ENCODE measurements around the gene MEX3B.

The MEX3B gene

DNA sequence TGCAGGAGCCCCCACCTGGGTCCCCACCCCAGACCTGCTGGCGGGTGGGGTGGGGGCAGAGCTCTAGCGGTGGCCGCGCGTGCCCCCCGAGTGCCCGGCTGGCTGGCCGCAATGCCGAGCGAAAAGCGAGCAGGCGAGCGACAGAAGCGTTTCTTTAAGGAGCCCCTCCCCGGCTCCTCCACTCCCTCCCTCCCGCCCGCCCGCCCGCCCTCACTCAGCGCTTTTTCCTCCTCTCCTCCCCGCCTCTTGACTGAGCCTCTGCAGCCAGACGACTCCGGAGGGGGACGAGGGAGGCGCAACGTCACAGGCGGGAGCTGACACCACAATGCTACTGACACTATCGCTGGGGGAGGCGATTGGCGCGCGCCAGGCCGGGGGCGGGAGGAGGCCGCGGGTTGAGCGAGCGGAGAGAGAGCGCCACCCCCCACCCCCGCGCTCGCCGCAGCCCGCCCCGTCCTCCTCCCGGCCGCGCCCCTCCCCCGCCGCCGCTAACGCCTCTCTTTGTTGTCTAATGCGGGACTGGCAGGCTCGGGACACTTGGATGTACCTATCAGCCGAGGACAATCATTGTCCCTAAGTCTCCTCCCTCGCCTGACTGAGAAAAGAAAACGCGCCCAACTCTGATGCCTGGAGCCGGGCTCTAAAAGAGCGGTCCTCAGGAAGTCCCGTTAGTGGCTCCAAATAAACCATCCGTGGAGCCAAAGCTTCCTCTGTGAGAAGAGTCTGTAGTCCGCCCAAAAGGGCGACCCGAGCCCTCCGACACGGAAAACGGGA, at the start of gene MEX3B:
TSS of gene MEX3B (minus strand) at position 127 of the 774 bp plus-strand sequence. CDS start 313 bp downstream, outside the sequence.
- peak; percentile 96 for DNase-seq (ENCODE audit: low spot score)

DNA sequence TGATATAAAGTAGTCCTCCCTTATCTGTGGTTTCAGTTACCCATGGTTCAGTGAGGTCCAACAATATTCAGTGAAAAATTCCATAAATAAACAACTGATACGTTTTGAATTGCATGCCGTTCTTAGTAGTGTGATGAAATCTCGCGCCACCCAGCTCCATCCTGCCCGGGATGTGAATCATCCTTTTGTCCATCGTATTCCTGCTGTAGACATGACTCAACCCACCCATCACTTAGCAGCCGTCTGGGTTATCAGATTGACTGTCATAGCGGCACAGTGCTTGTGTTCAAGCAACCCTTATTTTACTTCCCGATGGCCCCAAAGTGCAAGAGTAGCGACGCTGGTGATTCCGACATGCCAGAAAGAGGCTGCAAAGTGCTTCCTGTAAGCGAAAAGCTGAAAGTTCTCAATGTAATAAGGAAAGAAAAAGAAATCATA, 48.0 kb upstream of the MEX3B start:
- peak; percentile 32 for DNase-seq (ENCODE audit: low spot score)

DNA sequence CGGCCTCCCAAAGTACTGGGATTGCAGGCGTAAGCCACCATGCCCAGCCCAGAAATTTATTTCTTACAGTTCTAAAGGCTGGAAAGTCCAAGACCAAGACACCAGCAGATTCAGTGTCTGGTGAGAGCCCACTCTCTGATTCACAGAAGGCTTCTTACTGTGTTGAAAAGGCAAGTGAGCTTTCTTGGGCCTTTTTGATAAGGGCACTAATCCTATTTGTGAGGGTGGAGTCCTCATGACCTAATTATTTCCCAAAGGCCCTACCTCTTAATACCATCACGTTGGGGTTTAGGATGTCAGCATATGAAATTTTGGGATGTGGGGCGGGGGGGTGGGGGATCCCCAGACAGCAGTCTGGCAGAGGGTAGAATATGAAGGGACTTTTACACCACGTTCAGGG, 47.5 kb upstream of the MEX3B start:
- DNase-seq (ENCODE audit: low spot score) = no peak

DNA sequence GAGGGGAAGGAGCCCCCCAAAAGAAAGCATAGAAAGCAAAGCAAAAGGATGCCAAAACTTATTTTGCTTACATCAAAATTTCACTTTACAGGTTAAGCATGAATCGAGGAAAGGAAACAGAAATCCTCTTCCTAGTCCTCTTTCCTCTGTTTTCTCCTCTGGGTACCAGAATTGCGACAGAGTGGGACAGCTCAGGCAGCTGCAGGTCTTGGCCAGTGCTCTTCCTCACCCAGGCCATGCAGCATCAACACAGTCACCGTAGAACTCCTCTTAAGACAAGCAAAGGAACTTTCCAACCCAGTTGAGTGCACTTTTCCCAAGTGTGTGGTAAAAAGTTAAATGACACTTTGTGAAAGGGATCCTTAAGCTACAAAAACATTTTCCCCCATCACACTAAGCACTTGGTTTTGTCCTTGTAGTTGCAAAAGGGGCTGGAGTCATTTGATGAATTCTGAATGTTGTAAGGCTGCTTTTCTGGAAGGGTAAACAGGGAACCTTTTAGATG, 45.9 kb upstream of the MEX3B start:
- no peak for DNase-seq (ENCODE audit: low spot score)

DNA sequence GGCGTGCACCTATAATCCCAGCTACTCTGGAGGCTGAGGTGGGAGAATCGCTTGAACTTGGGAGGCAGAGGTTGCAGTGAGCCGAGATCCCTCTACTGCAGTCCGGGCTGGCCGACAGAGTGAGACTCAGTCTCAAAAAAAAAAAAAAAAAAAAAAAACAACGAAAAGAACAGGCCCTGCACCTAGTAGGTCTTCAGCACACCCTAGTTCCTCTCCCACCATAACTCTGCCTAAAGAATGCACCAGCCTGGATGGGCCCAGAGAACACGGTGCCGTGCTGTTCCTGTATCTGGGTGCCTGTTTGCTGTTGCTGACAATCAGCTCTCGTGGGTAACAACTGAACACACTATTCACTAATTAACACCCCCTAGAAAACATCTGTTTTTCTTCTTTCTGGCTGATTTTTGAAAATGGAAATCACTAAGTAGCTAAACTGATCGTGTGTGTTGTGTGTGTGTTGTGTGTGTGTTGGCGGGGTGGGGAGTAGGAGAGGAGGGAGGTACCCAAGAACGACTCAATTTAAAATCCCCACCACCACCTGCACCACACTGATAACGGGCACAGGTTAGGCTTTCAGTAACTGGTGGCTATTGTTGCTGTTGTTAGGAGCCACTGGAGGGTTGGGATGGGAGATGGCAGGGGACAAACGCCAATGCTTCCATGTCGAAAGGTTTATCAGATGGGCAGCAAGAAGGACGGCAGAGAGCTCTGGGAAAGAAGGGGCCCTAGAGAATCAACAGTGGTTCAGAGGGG, 40.6 kb upstream of the MEX3B start:
- DNase-seq (ENCODE audit: low spot score) = no peak

DNA sequence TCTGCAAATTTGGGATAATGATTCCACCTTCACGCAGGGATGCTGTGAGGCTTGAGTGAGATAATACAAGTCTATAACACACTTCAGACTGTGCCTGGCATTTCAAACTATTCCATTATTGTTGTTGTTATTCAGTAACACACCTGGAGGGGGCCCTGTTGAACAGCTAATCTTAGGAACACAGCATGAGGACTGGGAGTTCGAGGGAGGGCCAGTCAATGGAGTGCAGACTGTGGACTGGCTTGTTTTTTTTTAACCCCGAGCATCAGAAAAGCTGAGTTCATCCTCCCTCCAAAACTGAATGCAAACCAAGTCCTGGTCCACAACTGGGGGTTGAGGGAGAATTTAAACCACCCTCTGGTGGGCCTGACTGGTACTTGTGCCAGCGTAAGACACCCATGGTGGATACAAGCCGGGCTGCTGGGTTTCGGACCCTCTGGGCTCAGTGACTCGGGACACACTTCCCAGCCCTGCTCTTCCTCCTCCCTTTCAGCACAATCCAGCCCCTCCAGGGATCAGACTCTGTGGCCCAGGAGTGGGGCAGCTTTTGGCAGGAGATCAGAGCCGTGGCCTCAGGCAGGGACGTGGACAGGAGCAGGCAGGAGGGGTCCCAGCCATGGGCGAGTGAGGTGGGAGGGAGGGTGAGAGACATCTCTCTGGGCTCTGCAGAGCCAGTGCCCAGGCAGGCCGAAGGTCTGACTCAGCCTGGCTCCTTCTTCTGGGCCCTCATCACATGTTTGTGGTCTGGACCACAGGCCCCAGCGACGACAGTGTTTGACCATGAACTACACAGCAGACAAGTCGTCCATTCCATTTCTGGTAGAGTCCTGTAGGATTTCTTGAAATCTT, 36.3 kb upstream of the MEX3B start:
- peak; percentile 95 for DNase-seq (ENCODE audit: low spot score)

DNA sequence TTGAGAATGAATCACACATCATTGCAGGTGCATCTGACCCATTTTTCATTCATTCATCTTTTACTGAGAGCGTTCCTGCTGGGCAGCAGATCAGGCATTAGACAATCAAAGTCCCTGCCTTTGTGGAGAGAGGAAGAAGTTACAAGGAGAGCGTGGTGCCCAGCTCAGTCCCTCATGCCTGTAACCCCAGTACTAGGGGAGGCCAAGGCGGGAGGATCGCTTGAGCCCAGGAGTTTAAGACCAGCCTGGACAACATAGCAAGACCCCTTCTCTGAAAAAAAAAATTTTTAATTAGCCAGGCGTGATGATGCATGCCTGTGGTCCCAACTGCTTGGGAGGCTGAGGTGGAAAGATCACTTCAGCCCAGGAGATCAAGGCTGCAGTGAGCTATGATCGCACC, 35.0 kb upstream of the MEX3B start:
- DNase-seq (ENCODE audit: low spot score) = no peak

DNA sequence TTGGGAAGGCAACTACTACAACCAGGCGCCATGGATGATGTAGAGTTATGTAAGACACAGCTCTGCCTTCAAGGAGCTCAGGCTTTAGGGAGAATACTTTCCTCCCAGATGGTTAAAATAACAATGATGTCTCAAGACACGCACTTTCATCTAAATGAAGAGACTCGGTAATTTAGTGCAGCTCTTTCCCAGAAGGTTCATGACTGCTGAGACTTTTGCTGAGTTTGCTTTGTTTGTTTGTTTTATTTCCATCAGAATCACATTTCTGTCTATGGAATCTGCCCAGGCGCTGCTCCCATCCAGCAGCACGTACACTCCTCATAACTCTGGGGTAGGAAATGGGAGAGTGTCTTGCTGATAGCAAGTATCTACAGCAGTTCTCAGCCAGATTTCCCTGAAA, 33.9 kb upstream of the MEX3B start:
- DNase-seq (ENCODE audit: low spot score) = no peak

DNA sequence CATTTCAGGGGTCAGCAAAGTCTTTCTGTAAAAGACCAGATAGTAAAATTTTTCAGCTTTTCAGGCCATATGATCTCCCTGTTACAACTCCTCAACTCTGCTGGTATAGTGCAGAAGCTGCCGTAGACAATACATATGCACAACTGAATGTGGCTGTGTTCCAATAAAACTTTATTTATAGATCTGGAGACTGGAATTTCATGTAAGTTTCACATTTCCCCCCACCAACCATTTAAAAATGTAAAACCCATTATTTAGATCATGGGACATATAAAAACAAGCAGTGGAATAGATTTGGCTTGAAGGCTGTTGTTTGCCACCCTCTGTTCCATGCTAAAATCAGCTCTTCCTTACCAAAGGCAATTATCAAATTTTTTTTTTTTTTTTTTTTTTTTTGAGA, 28.8 kb upstream of the MEX3B start:
- DNase-seq (ENCODE audit: low spot score) = no peak

DNA sequence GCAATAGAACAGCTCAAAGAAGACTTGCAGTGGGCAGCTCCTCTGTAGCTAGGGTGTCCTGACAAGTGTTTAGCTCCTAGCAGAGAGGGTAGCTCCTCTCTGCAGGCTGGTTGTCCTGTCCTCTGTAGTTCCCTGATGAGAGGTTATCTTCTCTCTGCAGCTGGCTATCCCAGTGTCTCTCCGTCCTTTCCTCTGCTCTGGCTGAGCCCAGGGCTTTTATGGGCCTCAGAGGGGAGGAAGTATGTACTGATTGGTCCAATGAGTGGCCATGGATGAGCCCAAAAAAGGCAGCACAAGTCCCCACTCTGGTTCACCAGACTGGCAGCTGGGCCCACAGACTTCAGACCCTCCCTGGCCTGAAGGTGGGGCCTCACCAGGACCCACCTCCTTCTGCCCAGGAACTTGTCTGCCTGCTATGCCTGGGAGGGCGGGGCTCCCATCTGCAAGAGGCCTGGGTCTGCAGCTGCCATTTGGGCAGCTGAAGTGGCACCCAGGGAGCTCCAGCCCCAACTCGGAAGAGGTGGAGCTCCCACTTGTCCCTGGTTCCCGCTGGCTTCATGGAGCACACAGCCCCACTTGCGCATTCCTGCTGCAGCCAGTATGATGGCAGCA, 27.2 kb upstream of the MEX3B start:
- no peak for DNase-seq (ENCODE audit: low spot score)

DNA sequence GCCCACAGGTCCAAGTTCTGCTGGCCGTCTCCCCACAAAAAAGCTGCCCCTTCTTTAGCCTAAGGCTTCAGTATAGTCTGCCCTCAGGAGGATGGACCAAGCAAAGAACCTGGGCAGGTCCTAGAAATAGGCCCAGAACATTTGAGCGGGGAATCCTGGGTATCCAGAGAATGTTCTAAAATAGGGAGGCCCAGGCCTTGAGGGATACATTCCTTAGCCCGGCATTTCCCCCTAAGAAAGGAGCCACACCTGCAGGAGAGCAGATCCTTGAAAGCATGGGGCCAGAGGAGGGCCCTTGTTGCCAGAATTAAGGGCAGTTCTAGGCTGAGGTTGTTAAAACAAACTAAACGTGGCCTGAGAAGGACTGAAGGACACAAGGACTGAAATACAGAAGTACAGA, 20.6 kb upstream of the MEX3B start:
- DNase-seq (ENCODE audit: low spot score) = no peak

DNA sequence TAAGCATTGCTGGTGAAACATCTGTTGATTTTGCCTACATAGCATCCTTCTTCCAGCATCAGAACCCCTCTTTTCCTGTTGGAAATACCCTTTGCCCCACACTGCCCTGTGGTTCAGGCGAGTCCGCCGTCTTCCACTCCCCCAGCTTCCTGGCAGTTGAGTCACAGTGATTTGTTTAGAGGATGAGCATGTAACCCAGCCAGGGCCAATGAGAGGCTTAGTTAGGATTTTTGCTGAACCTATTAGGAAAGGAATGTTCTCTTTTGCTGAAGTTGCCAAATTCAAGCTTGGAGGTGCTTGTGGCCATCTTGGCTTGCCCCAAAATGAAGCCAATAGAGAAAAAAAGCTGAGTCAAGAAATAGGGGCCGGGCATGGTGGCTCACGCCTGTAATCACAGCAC, 19.0 kb upstream of the MEX3B start:
- DNase-seq (ENCODE audit: low spot score) = no peak

DNA sequence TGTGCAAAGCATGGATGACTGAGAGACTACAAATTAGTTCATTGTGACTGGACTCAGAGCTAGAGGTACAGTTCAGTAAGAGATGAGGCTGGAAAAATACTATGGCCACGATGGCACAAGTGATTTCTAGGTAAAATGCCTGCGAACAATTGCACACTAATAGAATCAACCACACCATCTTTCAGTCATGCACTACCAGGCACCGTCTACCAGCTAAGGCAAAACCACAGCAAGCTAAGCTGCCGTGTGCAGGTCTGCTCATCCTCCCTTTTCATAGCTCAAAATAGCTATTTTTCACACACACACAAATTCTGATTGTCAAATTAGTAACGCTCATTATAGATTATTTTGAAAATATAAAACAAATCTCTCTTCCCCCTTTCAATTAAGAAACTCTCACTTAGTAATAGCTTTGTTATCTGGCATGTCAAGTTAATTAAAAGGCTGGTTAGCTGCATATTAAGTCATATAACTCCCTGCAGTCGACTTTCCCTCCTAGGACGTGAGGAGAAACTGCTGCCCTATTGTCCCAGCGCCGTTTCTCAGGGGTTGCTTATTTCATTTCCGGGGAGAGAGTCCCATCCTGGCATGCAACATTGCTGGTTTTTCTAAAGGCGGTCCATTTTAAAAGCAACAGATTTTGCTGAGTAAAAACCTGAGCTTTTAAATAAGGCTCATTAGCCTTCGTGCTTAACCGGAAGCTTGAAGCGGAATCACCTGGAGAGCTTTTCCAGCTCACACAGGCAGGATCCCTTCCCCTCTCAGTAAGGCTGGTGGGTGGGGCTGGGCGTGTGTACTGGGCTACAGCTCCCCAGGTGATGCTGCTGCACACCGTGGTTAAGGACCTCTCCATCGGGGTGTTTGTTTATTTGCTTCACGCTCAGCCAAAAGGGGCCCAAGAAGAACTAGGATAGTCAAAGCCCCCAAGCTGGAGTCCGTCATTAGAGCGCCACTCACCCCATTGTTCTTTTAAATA, 16.9 kb upstream of the MEX3B start:
- no peak for DNase-seq (ENCODE audit: low spot score)

DNA sequence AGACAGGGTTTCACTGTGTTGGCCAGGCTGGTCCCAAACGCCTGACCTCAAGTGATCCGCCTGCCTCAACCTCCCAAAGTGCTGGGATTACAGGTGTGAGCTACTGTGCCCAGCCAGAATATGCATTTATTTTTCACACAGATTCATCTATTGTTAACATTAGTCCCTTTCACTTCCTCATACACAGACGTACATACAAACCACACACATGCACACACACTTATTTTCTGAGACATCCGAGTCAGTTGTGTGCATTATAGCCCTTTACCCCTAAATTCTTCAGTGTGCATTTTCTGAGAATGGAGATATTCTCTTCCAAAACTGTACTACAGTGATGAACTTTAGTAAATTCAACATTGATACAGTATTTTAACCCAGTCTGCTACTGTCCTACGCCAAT, 15.0 kb upstream of the MEX3B start:
- DNase-seq (ENCODE audit: low spot score) = no peak

DNA sequence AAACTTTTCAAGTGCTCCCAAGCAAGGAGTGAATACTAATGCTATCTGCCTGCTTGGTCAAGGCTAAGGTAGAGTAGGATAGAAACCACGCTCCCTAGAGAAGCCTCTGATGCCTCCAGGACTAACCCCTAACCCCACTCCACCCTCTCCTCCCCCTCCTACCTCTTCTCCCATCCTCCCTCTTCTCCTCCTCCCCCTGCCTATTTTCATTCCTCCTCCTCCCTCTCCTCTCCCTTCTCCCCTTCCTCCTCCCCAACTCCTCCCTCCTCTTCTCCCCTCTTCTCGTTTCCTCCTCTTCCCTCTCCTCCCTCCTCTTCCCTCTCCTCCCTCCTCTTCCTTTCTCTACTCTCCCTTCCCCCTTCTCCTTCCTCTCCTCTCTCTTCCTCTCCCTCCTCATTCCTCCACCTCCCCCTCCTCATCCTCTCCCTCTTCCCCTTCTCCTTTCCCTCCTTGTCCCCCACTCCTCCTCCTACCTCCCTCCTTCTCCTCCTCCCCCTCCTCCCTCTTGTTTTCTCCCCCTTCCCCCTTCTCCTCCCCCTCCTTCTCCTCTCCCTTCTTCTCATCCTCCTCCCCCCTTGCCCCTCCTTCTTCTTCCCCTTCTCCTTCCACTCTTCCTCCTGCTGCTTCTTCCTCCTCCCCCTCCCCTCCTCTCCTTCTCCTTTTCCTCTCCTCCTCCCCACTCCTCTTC, 12.8 kb upstream of the MEX3B start:
- DNase-seq (ENCODE audit: low spot score) = no peak

DNA sequence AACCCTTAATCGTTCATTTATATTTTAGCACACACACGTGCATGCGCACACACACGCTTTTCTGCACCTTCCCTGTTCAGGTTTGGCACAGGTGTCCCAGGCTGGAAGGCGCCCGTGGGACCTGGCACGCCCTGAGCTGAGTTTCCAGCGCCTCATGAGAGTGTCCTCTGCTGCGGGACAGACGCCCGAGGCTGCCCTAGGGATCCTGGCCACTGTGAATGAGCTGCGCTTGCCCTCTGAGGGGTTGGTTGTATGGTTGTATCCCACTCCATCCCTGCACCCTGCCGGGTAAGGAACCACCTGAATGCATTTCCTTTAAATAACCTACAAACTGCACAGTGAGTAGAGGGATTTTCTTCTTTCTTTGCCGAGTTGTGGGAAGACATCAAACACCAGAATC, 12.2 kb upstream of the MEX3B start:
- no peak for DNase-seq (ENCODE audit: low spot score)

DNA sequence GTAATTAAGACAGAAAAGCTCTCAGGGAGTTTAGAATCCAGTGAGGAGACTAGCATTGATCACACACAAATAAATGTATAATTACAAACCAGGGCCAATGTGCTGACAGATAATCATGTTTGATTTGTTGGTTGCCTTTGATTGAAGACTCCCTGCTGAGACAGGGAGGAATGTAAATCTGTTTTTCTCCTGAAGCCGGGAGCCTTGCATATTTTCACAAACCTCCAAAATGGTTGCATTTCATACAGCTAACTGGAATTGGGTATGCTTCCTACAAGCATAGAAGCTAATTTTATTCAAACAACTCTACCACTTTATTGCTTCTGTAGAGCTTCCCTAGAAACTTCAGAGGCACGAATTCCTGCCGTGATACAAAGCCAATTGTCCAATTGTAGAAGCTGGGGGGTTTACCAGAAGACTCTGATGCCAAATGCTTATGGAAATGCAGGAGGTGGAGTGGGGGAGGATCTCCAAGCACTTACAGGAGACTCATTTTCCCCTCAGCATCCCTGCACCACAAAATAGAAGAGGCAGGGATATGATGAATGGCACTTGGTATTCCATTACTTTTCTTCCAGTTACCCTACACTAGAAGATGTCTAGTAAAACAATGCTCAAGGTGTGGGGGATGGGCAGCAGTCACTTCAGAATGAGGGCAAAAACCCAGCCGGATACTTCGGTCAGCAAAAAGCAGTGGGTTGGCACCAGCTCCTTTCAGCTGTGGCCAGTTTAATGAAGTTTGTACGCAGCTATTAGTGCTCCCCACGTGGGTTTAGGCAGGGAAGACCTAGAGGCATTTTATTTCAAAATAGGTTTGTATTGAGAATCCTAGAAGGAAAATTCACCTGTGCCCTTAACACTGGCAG, 11.4 kb upstream of the MEX3B start:
- no peak for DNase-seq (ENCODE audit: low spot score)

DNA sequence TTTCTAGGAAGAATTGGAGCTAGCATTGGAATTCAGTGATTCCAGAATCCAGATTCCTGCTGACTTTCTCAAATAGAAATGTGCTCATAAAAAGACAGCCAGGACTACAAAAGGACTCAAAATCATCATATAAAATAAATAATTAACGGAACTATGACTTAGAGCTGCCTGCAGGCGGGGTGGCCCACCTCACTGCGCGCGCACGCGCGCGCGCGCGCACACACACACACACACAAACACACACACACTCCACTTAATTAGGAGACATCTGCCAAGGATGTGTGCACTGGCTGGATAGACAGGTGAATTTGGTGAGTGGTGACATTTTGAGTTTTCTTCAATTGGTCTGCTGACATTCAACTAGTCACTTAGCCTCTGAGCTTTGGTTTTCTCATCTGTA, 6.9 kb upstream of the MEX3B start:
- no peak for DNase-seq (ENCODE audit: low spot score)

DNA sequence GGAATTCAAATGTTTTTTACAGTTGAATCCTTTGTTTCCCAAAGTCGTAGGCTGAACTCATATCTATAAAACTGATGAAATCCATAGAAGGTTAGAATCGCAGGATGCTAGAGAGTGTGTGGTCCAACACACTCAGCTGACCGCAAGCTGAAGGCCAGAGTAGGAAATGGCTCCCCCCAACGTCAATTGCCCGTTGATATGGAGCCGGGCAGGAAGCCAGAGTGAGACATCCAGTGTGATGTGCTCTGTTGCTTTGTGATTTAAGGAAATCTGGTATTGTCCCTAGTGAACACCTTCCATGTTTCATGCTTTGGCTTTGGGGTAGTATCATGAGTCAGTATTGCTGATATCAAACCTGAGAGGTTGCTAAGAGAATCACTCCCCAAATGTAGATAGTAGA, 5.8 kb upstream of the MEX3B start:
- no peak for DNase-seq (ENCODE audit: low spot score)
